SU-DHL-6 (cell line): ENCODE results near the gene DHRS12.

Experiments
- H2AFZ ChIP-seq: fragments of 200-600 bp; sonication (generic); 2 replicates; pipeline ENCODE4 v1.6.1; 2014; ENCODE audit warnings: low read depth, mild to moderate bottlenecking, moderate library complexity, mixed read lengths, antibody characterized with exemption, low read length; ENCODE audit not compliant: severe bottlenecking
- H3F3A ChIP-seq: fragments of 200-600 bp; shearing (Covaris generic); 2 replicates; pipeline ENCODE4 v1.6.0; 2016; ENCODE audit warnings: antibody characterized with exemption, mild to moderate bottlenecking; ENCODE audit not compliant: insufficient read depth
- H3K27ac ChIP-seq: fragments of 200-600 bp; sonication (generic); 2 replicates; pipeline ENCODE4 v1.5.1; 2016; ENCODE audit warnings: low read depth, mild to moderate bottlenecking, low read length, moderate library complexity, mixed read lengths
- H3K27me3 ChIP-seq: fragments of 200-600 bp; sonication (generic), shearing (Covaris generic); 2 replicates; pipeline ENCODE4 v1.6.0; 2014; ENCODE audit warnings: mild to moderate bottlenecking, low read length
- H3K36me3 ChIP-seq: fragments of 200-600 bp; sonication (generic); 2 replicates; pipeline ENCODE4 v1.6.1; 2014; ENCODE audit warnings: mild to moderate bottlenecking, low read length, mixed read lengths
- H3K4me2 ChIP-seq: fragments of 300-600, 200-600 bp; shearing (Covaris generic), sonication (generic); 2 replicates; pipeline ENCODE4 v1.6.0; 2014; ENCODE audit warnings: low read length, low read depth, mild to moderate bottlenecking; ENCODE audit not compliant: poor library complexity, severe bottlenecking
- H3K4me3 ChIP-seq: fragments of 200-600 bp; sonication (generic); 2 replicates; pipeline ENCODE4 v1.5.1; 2014; ENCODE audit warnings: antibody characterized with exemption, low read length, mild to moderate bottlenecking, mixed read lengths; ENCODE audit not compliant: insufficient read depth, poor library complexity, severe bottlenecking
- H3K79me2 ChIP-seq: fragments of 200-600 bp; sonication (generic); 2 replicates; pipeline ENCODE4 v1.6.1; 2014; ENCODE audit warnings: mild to moderate bottlenecking, low read length, moderate library complexity; ENCODE audit not compliant: insufficient read depth
- H3K9ac ChIP-seq: fragments of 200-600 bp; sonication (generic); 2 replicates; pipeline ENCODE4 v1.7.0; 2014; ENCODE audit warnings: mild to moderate bottlenecking, low read length
- H3K9me2 ChIP-seq: fragments of 200-600 bp; sonication (generic); replicated peaks from 2 replicates; pipeline ENCODE4 v1.6.1; 2014; ENCODE audit warnings: low read length; ENCODE audit not compliant: insufficient read depth
- H3K9me3 ChIP-seq: fragments of 200-600 bp; sonication (generic); 2 replicates; pipeline ENCODE4 v1.6.1; 2014; ENCODE audit warnings: low read length, mixed read lengths; ENCODE audit not compliant: insufficient read depth
- H4K20me1 ChIP-seq: fragments of 200-600 bp; sonication (generic); 2 replicates; pipeline ENCODE4 v1.6.1; 2014; ENCODE audit warnings: low read depth, mild to moderate bottlenecking, antibody characterized with exemption, low read length, moderate library complexity, mixed read lengths
- CTCF ChIP-seq: fragments of 200-600 bp; sonication (generic); IDR thresholded peaks from one replicate; pipeline ENCODE4 v1.5.1; 2017; ENCODE audit warnings: antibody characterized with exemption, mild to moderate bottlenecking, low read length, moderate library complexity; ENCODE audit not compliant: insufficient read depth, poor library complexity, severe bottlenecking
- EZH2phosphoT487 ChIP-seq: fragments of 200-600 bp; sonication (generic), shearing (Covaris generic); conservative IDR thresholded peaks from 2 replicates; pipeline ENCODE4 v1.6.1; 2018; ENCODE audit warnings: mild to moderate bottlenecking, antibody characterized with exemption, low read length, moderate library complexity, mixed read lengths

The DHRS12 gene

GRCh38 chr13:51819544-51819943 is 15.6 kb upstream of the DHRS12 start:
- Histone ChIP-seq H3K79me2 (no peaks in the 10 kb centered on the region), H3K9ac (no peak overlapping the region), H3K27me3 (no peaks in the 10 kb centered on the region), H3K4me3 (no peak overlapping the region), H3K27ac (no peak overlapping the region), H3F3A (no peaks in the 10 kb centered on the region), H3K4me2 (no peak overlapping the region), H3K36me3 (no peaks in the 10 kb centered on the region), H3K9me3 (no peaks in the 10 kb centered on the region), H4K20me1 (no peaks in the 10 kb centered on the region), H3K9me2 (no peaks in the 10 kb centered on the region), H2AFZ (no peak overlapping the region)
- TF ChIP-seq CTCF (no peak), EZH2phosphoT487 (no peak)

DNA sequence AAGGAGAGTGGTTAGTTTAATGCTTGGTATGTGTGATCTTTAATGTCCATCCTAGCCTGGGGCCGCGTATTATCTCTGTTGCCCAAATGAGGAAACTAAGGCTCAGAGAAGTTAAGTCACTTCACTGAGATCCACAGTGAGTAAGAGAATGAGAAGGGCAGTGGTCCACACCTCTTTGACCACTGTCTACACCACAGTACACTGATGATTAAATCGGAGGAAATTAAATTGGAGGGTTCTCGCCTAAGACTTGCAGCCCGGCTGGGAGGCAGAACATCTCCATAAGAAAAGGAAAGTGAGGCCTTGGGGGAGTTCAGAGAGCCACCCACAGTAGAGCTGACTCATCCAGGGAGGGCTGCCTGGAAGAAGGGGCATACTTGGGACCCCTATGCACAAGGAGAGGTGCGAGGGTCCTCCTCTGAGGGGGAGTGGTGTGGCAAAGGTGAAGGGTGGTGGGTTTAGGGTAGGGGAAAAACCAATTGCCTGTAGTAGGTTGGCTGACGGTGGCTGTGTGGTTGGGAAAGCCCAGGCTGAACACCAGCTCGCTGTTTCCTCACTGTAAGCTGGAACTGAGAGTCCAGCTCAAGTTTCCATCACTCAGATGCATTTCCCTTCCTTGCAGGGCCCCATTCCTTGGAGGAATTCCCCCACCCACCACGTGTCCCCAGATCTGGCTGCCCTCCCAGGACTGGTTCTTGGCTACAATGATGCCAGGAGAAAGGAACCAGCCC is 15.0 kb upstream of the DHRS12 start:
- H3K9me2 ChIP-seq: no peaks in the 10 kb centered on the region
- TF ChIP-seq EZH2phosphoT487: no peak
- no peak for TF ChIP-seq CTCF
- H3K27me3 ChIP-seq: no peaks in the 10 kb centered on the region
- no peak overlapping the region for H3K27ac ChIP-seq
- H3K9ac ChIP-seq: no peak overlapping the region
- no peaks in the 10 kb centered on the region for H3F3A ChIP-seq
- no peaks in the 10 kb centered on the region for H3K9me3 ChIP-seq
- no peaks in the 10 kb centered on the region for H4K20me1 ChIP-seq
- H3K36me3 ChIP-seq: no peaks in the 10 kb centered on the region
- no peak overlapping the region for H3K4me3 ChIP-seq
- H3K79me2 ChIP-seq: no peaks in the 10 kb centered on the region
- no peak overlapping the region for H3K4me2 ChIP-seq
- H2AFZ ChIP-seq: no peak overlapping the region

GRCh38 chr13:51818276-51818675 is 14.3 kb upstream of the DHRS12 start:
- H3K9ac ChIP-seq: no peak overlapping the region
- no peak overlapping the region for H2AFZ ChIP-seq
- H3K36me3 ChIP-seq: no peaks in the 10 kb centered on the region
- no peaks in the 10 kb centered on the region for H3K9me2 ChIP-seq
- H3K4me3 ChIP-seq: no peak overlapping the region
- no peaks in the 10 kb centered on the region for H3F3A ChIP-seq
- no peaks in the 10 kb centered on the region for H3K27me3 ChIP-seq
- H3K27ac ChIP-seq: no peak overlapping the region
- TF ChIP-seq EZH2phosphoT487 (no peak), CTCF (no peak)
- no peaks in the 10 kb centered on the region for H3K79me2 ChIP-seq
- H4K20me1 ChIP-seq: no peaks in the 10 kb centered on the region
- H3K4me2 ChIP-seq: no peak overlapping the region
- no peaks in the 10 kb centered on the region for H3K9me3 ChIP-seq
